ENCODE data around the gene MUC20.
"Not testable (repeated sequence)": the region's sequence is repeated elsewhere in the genome, so short reads cannot be mapped to it uniquely, and the experiment has no call there.

The MUC20 gene

GRCh38 chr3:195712535-195712910, 8.3 kb upstream of the MUC20 start:
- H3K27me3 ChIP-seq (ENCODE audit: control insufficient read depth, insufficient read depth, low read length); H3K36me3 ChIP-seq (ENCODE audit: control insufficient read depth, insufficient read depth, low read length); H3K27ac ChIP-seq (ENCODE audit: low read length); H3K4me1 ChIP-seq (ENCODE audit: control insufficient read depth, insufficient read depth, low read length); DNase-seq (ENCODE audit: low read depth, low spot score); H3K4me3 ChIP-seq (ENCODE audit: low read length); H3K9me3 ChIP-seq (ENCODE audit: control insufficient read depth, insufficient read depth, low read length): not testable (repeated sequence)
- no CpG with 5 or more reads among the region's 8 CpGs for WGBS (ENCODE audit: insufficient coverage, insufficient read length)

DNA sequence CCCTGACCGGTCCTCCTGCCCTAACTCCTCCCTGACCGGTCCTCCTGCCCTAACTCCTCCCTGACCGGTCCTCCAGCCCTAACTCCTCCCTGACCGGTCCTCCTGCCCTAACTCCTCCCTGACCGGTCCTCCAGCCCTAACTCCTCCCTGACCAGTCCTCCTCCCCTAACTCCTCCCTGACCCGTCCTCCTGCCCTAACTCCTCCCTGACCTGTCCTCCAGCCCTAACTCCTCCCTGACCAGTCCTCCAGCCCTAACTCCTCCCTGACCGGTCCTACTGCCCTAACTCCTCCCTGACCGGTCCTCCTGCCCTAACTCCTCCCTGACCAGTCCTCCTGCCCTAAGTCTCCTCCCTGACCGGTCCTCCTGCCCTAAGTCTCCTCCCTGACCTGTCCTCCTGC, 7.6 kb upstream of the MUC20 start:
- H3K36me3 ChIP-seq (ENCODE audit: control insufficient read depth, insufficient read depth, low read length); H3K27ac ChIP-seq (ENCODE audit: low read length); H3K4me1 ChIP-seq (ENCODE audit: control insufficient read depth, insufficient read depth, low read length); H3K4me3 ChIP-seq (ENCODE audit: low read length); H3K27me3 ChIP-seq (ENCODE audit: control insufficient read depth, insufficient read depth, low read length); H3K9me3 ChIP-seq (ENCODE audit: control insufficient read depth, insufficient read depth, low read length); DNase-seq (ENCODE audit: low read depth, low spot score): not testable (repeated sequence)
- no CpG with 5 or more reads among the region's 9 CpGs for WGBS (ENCODE audit: insufficient coverage, insufficient read length)

DNA sequence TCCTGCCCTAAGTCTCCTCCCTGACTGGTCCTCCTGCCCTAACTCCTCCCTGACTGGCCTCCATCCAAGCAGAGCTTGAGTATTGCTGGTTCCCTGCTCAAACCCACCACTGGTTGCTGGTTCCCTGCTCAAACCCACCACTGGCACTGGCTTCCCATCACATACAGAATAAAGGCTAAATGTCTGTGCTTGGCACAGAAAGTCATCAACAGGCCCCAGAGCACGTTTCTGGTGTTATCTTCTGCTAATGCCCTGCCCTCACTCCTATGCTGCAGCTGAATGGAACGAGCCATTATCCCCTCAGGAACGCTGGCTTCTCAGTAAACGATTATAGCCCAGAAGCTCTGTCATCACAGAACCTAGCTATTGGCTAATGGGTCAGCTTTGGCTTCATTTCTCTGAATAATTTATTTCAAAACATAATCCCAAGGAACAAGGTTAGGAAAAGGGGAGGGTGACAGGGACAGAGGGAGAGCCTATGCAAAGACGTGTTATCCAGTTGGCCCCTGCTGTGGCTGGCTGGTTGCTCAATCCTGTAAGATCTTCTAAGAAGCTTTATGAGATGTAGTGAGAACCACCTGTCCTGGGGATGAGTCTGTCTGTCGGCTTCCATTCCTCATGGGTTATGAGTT, 6.3 kb upstream of the MUC20 start:
- Histone ChIP-seq H3K27ac (ENCODE audit: low read length) (no peak overlapping the region), H3K4me1 (ENCODE audit: control insufficient read depth, insufficient read depth, low read length) (0 out of 2 replicates have a peak, but pooled peaks cover 3% of the 10 kb centered on the region), H3K9me3 (ENCODE audit: control insufficient read depth, insufficient read depth, low read length) (no peaks in the 10 kb centered on the region), H3K4me3 (ENCODE audit: low read length) (no peak overlapping the region), H3K27me3 (ENCODE audit: control insufficient read depth, insufficient read depth, low read length) (no peaks in the 10 kb centered on the region), H3K36me3 (ENCODE audit: control insufficient read depth, insufficient read depth, low read length) (no peaks in the 10 kb centered on the region)
- DNase-seq (ENCODE audit: low read depth, low spot score): no peak
- no CpG with 5 or more reads among the region's 6 CpGs for WGBS (ENCODE audit: insufficient coverage, insufficient read length)

DNA sequence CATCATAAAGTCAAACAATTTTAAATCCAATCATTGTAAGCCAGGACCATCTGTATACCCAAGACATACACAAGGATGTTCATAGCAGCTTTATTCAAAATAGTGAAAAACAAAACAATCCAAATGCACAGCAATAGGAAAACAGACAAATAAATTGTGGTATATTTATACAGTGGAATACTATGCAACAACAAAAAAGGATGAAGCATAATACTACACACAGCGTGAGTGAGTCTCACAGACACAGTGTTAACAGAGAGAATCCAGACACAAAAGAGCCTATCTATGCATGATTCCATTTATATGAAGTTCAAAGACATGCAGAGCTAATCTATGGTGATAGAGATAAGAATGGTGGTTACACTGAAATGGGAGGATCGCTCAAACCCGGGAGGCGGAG, 5.6 kb upstream of the MUC20 start:
- no CpG with 5 or more reads among the region's 4 CpGs for WGBS (ENCODE audit: insufficient coverage, insufficient read length)
- Histone ChIP-seq H3K4me1 (ENCODE audit: control insufficient read depth, insufficient read depth, low read length) (0 out of 2 replicates have a peak, but pooled peaks cover 3% of the 10 kb centered on the region), H3K36me3 (ENCODE audit: control insufficient read depth, insufficient read depth, low read length) (no peaks in the 10 kb centered on the region), H3K9me3 (ENCODE audit: control insufficient read depth, insufficient read depth, low read length) (no peaks in the 10 kb centered on the region), H3K27me3 (ENCODE audit: control insufficient read depth, insufficient read depth, low read length) (no peaks in the 10 kb centered on the region), H3K27ac (ENCODE audit: low read length) (no peak overlapping the region), H3K4me3 (ENCODE audit: low read length) (no peak overlapping the region)
- no peak for DNase-seq (ENCODE audit: low read depth, low spot score)

- no peak overlapping the region for H3K4me3 ChIP-seq (ENCODE audit: low read length)
- H3K36me3 ChIP-seq (ENCODE audit: control insufficient read depth, insufficient read depth, low read length): no peaks in the 10 kb centered on the region
- 0 out of 2 replicates have a peak, but pooled peaks cover 3% of the 10 kb centered on the region for H3K4me1 ChIP-seq (ENCODE audit: control insufficient read depth, insufficient read depth, low read length)
- no peak for DNase-seq (ENCODE audit: low read depth, low spot score)
- no CpG with 5 or more reads among the region's 14 CpGs for WGBS (ENCODE audit: insufficient coverage, insufficient read length)
- H3K27ac ChIP-seq (ENCODE audit: low read length): no peak overlapping the region
- no peaks in the 10 kb centered on the region for H3K27me3 ChIP-seq (ENCODE audit: control insufficient read depth, insufficient read depth, low read length)
- no peaks in the 10 kb centered on the region for H3K9me3 ChIP-seq (ENCODE audit: control insufficient read depth, insufficient read depth, low read length)
Measured at GRCh38 chr3:195715583-195716266, 5.1 kb upstream of the MUC20 start.

DNA sequence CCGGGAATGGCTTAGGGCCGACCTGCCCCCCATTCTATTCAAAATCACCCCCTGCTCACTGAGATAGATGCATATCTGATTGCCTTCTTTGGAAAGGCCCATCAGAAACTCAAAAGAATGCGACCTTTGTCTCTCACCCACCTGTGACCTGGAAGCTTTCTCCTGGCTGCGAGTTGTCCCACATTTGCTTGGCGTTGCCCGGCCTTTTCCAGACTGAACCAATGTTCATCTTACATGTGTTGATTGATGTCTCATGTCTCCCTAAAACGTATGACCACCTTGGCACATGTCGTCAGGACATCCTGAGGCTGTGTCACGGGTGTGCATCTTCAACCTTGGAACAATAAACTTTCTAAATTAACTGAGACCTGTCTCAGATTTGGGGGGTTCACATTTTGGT, 3.4 kb upstream of the MUC20 start:
- DNase-seq (ENCODE audit: low read depth, low spot score): no peak
- no CpG with 5 or more reads among the region's 9 CpGs for WGBS (ENCODE audit: insufficient coverage, insufficient read length)
- no peak overlapping the region for H3K27ac ChIP-seq (ENCODE audit: low read length)

GRCh38 chr3:195717852-195718476, 2.8 kb upstream of the MUC20 start:
- WGBS (ENCODE audit: insufficient coverage, insufficient read length): no CpG with 5 or more reads among the region's 5 CpGs
- H3K4me1 ChIP-seq (ENCODE audit: control insufficient read depth, insufficient read depth, low read length): 0 out of 2 replicates have a peak, but pooled peaks cover 3% of the 10 kb centered on the region
- no peaks in the 10 kb centered on the region for H3K9me3 ChIP-seq (ENCODE audit: control insufficient read depth, insufficient read depth, low read length)

More for the DNA sequence above, 3.4 kb upstream of the MUC20 start:
- Histone ChIP-seq H3K4me1 (ENCODE audit: control insufficient read depth, insufficient read depth, low read length) (0 out of 2 replicates have a peak, but pooled peaks cover 3% of the 10 kb centered on the region), H3K36me3 (ENCODE audit: control insufficient read depth, insufficient read depth, low read length) (no peaks in the 10 kb centered on the region), H3K9me3 (ENCODE audit: control insufficient read depth, insufficient read depth, low read length) (no peaks in the 10 kb centered on the region), H3K4me3 (ENCODE audit: low read length) (no peak overlapping the region), H3K27me3 (ENCODE audit: control insufficient read depth, insufficient read depth, low read length) (no peaks in the 10 kb centered on the region)

DNA sequence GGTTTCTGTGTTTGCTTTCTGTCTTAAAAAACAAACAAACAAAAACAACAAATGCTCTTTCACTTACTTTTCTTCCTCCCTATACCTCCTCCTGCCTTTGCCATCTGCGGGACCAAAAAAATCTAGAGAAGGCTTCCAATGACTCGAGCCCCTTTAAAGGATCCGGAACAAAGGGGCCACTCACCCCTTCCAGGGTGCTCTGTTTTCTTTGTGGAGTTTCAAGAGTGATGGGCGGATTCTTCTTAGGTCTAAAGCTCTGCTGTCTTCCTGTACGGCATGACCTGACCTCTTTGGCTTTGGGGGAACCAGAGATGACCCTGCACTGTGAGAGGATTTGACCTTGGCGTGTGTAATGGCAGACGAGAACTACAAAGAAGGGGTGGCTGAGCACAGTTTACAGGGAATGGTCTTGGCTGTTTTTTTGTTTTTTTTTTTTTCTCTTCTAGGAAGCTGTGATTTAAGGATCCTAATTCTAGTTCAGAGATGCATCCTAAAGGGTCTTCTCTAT, 2.2 kb upstream of the MUC20 start:
- Histone ChIP-seq H3K27ac (ENCODE audit: low read length) (no peak overlapping the region), H3K4me3 (ENCODE audit: low read length) (no peak overlapping the region), H3K4me1 (ENCODE audit: control insufficient read depth, insufficient read depth, low read length) (0 out of 2 replicates have a peak, but pooled peaks cover 3% of the 10 kb centered on the region), H3K9me3 (ENCODE audit: control insufficient read depth, insufficient read depth, low read length) (no peaks in the 10 kb centered on the region), H3K27me3 (ENCODE audit: control insufficient read depth, insufficient read depth, low read length) (no peaks in the 10 kb centered on the region), H3K36me3 (ENCODE audit: control insufficient read depth, insufficient read depth, low read length) (no peaks in the 10 kb centered on the region)
- WGBS (ENCODE audit: insufficient coverage, insufficient read length): no CpG with 5 or more reads among the region's 7 CpGs
- no peak for DNase-seq (ENCODE audit: low read depth, low spot score)

More at GRCh38 chr3:195717852-195718476, 2.8 kb upstream of the MUC20 start:
- no peaks in the 10 kb centered on the region for H3K27me3 ChIP-seq (ENCODE audit: control insufficient read depth, insufficient read depth, low read length)
- DNase-seq (ENCODE audit: low read depth, low spot score): no peak
- H3K27ac ChIP-seq (ENCODE audit: low read length): no peak overlapping the region
- H3K36me3 ChIP-seq (ENCODE audit: control insufficient read depth, insufficient read depth, low read length): no peaks in the 10 kb centered on the region
- H3K4me3 ChIP-seq (ENCODE audit: low read length): no peak overlapping the region

DNA sequence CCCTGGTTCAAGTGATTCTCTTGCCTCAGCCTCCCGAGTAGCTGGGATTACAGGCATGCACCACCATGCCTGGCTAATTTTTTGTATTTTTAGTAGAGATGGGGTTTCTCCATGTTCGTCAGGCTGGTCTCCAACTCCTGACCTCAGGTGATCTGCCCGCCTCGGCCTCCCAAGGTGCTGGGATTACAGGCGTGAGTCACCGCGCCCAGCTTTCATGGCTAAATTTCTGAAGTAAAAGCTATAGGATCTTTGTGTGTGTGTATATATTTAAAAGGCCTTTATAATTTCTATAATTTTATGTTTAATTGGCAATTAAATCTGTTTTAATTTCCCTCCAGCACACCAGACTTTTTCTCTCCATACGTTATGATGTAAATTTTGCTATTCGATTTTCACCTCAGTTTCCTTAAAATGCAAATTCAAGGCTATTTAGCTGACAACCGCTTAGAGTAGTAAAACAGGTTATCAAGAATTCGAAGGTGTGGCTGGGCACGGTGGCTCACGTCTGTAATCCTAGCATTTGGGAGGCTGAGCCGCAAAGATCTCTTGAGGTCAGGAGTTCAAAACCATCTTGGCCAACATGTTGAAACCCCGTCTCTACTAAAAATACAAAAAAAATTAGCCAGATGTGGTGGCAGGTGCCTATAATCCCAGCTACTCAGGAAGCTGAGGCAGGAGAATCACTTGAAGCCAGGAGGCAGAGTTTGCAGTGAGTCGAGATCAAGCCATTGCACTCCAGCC, 1.1 kb upstream of the MUC20 start:
- H3K27ac ChIP-seq (ENCODE audit: low read length); H3K4me3 ChIP-seq (ENCODE audit: low read length); H3K9me3 ChIP-seq (ENCODE audit: control insufficient read depth, insufficient read depth, low read length); DNase-seq (ENCODE audit: low read depth, low spot score); H3K4me1 ChIP-seq (ENCODE audit: control insufficient read depth, insufficient read depth, low read length); H3K36me3 ChIP-seq (ENCODE audit: control insufficient read depth, insufficient read depth, low read length); H3K27me3 ChIP-seq (ENCODE audit: control insufficient read depth, insufficient read depth, low read length): not testable (repeated sequence)
- no CpG with 5 or more reads among the region's 16 CpGs for WGBS (ENCODE audit: insufficient coverage, insufficient read length)
